Spleen (tissue), 7 donors: Measurements from ENCODE around the gene IBA57.

Source experiments
- POLR2A ChIP-seq, 3 donors: fragments of 450-650 bp; IDR thresholded peaks; one replicate each; pipeline ENCODE4 v1.5.1; 2017; ENCODE audit warnings: antibody characterized with exemption in 3 of 3, mild to moderate bottlenecking in 1 of 3
- TF ChIP-seq, protein P1 (sequence below), 11 experiments: fragments of 200-600 bp in 7 of 11; fragments of 450-650 bp in 4 of 11; sonication (generic) in 4 of 11; IDR thresholded peaks in 8 of 11; conservative IDR thresholded peaks in 3 of 11; 1 replicate in 7 of 11; 2 replicates in 4 of 11; pipeline versions ENCODE4 v1.4.0 to v1.8.0; 2016 to 2021; ENCODE audit warnings: antibody characterized with exemption in 11 of 11, inconsistent platforms in 4 of 11, mild to moderate bottlenecking in 1 of 11
- donor health status: DM: no; HTN: no; CAD: no; lungs with moderate emphysema.
- donor health status: DM: no; HTN: no; CAD: no.
- donor health status: DM: no; HTN: no; CAD: no.

DNA sequence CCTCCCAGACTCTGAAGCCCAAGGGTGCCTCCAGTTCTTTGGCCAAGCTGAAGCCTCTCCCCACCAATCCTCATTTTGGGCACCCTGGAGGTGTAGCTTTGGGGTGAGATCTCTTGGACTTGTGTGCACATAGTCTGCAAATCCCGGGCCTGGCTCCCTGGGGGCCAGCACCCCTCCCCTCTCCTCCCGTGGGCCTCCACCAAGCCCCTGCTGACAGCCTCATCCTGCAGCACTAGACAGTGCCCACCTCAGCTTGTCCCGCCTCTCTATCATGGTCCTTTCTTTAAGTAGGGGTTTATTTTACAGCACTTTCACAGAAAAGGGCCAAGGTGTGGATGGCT is 12.7 kb upstream of the IBA57 start:
- TF ChIP-seq, protein P1, sequence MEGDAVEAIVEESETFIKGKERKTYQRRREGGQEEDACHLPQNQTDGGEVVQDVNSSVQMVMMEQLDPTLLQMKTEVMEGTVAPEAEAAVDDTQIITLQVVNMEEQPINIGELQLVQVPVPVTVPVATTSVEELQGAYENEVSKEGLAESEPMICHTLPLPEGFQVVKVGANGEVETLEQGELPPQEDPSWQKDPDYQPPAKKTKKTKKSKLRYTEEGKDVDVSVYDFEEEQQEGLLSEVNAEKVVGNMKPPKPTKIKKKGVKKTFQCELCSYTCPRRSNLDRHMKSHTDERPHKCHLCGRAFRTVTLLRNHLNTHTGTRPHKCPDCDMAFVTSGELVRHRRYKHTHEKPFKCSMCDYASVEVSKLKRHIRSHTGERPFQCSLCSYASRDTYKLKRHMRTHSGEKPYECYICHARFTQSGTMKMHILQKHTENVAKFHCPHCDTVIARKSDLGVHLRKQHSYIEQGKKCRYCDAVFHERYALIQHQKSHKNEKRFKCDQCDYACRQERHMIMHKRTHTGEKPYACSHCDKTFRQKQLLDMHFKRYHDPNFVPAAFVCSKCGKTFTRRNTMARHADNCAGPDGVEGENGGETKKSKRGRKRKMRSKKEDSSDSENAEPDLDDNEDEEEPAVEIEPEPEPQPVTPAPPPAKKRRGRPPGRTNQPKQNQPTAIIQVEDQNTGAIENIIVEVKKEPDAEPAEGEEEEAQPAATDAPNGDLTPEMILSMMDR (IDR thresholded peaks at IDR 0.05 in 8 of 11, conservative IDR thresholded peaks at IDR 0.05 in 3 of 11), result no peak
- no peak for TF ChIP-seq POLR2A (IDR thresholded peaks at IDR 0.05)
